Activated CD4-positive, CD25-positive, alpha-beta regulatory T cell treated with anti-CD3 and anti-CD28 coated beads, Interleukin-2, amount 50 U/mL, for 72 hours (primary cell): ENCODE data around the gene SEMA5B.

Source experiments
- DNase-seq: peaks from one replicate; pipeline ENCODE4 v3.0.0; 2021

The SEMA5B gene

DNA sequence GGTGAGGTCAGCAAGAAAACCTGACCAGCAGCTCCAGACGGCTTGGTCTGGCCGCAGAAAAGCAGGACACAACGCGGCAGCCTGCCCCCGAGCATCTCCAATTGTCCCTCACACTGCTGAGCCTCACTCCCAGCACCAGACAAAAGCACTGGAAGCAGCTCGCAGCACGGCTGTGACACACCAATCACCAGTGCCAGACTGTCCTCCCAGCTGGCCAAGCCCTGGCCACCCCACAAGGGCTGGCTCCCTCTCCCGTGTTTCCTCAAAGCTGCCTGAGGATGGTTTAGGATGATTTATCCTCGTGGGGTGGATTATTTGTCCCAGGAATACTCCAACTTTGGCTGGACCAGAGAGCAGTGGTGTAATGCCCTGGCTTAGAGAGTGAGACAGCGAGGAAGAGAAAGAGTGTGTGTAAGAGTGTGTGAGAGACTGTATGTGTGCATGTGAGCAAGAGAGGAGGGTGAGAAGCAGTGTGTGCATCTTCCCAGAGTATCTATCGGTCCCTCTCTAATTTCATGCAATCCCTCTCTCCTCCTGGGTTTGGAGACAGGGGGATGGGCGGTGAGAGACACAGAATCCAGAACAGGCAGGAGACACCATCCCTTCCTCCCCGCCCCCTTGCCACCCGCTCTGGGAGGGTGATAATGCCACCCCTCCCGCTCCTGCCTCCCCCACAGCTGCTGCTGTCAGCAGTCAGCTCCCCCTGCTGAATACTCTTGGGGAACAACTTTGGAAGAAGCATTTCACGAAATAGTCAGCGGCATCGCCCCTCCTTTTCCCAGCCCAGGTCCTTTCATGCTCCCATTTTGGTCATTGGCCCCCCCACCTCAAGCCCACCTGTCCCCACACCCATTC is 34.2 kb downstream of the SEMA5B start:
- no peak for DNase-seq

DNA sequence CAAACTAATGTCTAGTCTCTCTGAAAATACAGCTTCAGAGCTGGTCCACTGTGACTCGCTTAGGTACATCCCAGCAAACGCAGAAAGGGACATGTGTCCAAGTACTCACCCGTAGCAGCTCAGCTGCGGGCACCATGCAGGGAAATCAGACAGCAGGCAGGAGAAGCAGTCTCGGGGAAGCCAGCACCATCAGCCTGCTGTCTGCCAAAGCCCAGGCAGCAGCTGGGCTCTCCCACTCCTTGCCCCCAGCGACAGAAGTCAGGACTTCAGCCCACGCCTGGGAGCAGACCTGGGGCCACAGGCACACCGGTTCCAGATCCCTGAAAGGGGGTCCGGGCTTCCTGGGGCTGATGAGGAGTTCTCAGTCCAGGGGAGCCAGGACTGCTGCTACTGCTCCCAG is 34.9 kb downstream of the SEMA5B start:
- no peak for DNase-seq

DNA sequence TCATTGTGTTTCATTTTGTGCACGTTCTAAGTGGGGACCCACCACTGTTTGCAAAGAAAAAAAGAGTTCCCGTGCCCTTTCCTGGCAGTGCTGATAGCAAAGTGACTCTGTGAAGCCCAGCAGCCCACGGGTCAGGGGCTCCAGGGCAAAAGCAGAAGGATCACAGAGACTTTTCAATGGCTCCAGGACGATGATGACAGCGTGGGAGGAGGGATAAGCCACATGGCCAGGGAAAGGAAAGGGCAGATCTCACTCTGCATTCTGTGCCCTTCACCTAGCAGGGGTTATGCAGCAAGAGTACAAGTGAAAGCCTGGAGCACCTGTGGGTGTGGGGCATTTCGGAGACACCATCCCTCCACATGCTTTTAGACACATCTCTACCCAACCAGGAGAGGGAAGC is 35.4 kb downstream of the SEMA5B start:
- DNase-seq, result no peak

DNA sequence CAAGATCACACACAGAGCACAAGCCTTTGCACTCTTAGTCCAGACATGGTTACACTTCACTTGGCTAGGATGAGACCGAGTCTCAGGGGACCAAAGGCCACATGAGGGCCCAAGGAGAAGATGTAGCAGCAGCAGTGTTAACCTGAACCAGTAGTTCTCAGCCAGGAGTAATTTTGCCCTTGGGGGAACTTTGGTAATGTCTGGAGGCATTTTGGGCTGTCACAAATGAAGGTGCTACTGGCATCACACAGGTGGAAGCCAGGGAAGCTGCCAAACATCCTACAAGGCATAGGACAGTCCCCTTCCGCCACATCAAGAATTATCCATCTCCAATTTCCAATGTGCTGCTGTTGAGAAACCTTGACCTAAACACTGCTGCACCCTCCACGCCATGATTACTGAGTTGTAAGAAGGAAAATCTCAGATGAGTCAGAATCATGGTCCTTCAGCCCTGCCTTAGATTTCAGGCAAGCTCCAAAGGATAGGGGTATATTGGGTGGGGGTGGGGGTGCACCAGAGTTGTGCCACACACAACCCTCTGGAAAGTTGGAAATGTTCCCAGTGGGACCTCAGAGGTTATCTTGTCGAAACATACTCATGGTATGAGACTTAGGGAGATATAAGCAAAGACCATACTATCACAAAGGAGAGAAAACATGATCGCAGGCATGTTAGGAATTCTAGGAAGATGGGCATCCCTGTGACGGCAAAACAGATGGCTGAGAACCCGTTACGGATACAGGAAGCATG is 36.2 kb downstream of the SEMA5B start:
- no peak for DNase-seq

DNA sequence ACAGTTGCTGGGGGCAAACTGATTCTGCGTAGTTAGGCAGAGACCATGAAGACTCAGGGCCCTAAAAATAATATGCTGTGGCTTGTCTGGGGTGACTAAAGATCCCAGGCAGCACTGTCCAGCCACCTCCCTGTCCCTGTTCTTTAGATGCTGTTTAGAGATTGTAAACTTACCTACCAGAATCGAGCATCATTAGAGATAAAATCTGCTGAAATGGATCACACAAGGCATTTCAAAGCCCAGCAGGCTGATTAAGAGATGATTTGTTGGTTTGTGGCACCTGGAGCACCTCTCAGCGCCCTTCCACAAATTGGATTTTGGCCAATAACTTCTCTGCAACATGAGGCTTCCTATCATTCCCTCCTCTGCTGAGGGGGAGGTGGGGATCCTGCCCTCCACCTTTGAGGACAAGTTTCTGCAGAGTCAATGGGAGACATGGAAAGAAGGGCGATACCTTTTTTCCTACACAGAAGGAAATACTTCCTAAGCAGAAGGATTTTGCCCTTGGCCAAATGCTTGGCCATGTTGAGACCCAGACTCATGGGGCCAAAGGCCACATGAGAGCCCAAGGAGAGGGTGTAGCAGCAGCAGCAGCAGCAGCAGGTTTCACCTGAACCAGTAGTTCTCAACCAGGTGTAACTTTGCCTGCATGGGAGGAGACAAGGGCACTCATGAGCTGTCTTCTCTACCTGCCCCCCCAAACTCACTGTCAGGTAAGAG is 37.5 kb downstream of the SEMA5B start:
- DNase-seq, result no peak

DNA sequence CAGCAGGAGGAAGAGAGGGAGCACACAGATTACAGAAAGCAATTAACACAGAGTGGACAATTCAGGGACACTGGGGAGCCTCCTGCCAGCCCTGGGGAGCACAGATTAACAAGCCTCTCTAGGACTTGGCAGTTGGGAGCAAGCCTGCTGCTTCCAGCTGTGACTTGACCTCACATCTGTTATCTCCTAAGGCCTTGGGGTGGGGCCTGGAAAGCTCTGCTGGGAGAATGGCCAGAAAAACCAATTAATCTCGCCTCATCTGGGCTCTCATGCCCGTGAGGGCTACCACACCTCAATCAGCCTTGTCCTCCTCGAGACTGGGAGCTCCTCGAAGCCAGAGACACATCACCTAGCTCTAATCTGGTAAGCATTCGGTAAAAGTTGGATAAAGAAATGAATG is 39.1 kb downstream of the SEMA5B start:
- no peak for DNase-seq

DNA sequence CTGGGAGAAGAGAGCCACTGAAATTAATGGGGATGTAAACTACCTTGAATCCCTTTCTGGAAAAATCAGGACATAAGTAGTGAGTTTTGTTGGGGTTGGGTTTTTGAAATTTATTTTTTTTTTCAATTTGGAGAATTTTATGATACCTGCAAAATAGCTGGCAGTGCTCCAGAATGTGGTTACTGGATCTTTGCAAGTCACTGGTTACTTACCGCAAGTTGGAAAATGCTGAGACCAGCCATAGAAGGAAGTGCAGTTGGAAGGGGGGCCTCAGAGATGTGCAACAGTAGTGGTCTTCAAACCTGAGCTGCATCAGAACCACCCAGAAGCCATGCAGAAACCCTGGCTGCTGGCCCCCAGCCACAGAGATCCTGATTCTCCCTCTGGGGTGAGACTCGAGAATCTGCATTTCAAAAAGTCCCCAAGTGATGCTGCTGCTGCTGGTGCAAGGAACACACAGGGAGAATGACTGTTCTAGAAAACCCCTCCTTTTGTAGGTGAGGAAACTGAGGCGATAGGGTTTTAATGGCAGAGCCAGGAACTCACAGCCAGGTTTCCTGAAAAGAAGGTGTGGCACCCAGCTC is 39.7 kb downstream of the SEMA5B start:
- no peak for DNase-seq

DNA sequence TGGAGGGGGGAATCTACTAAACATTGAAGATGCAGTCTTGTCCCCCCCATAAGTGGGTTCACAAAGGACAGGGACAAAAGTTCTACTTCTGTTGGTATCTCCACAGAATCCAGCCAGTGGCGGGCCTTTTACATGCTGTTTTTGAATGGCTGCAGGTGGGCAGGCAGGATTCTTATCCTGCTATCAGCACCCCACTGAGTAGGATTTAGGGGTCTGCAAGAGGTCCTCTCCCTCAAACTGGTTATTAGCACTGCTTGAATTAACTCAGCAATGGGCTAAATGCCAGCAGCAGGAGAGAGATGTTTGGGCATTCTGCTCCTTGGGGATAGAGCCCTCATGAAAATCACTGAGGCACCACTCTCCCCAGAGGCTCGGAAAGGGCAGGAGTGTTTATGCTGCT is 40.3 kb downstream of the SEMA5B start:
- DNase-seq, result no peak

DNA sequence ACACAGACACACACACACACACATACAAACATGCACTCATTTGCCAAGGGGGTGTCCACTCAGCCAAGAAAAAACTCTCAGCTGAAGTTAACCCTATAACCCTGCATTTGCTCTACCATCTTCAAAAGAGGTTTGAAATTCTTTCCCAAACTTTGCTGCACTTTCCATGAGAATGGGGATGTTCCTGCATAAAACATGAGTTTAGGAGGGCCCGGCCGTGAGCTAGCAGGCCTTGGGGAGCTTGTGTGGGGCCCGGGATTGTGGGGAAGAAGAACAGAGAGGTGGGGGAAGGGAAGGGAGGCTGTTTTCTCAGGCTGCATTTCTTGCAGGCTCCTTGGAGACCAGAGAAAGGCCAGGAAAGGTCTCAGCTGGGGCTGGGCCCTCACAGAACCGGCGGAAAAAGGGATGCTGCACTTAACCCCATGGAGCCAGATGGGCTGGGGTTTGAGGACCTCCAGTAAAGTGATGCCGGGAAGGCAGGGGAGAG is 40.8 kb downstream of the SEMA5B start:
- no peak for DNase-seq

DNA sequence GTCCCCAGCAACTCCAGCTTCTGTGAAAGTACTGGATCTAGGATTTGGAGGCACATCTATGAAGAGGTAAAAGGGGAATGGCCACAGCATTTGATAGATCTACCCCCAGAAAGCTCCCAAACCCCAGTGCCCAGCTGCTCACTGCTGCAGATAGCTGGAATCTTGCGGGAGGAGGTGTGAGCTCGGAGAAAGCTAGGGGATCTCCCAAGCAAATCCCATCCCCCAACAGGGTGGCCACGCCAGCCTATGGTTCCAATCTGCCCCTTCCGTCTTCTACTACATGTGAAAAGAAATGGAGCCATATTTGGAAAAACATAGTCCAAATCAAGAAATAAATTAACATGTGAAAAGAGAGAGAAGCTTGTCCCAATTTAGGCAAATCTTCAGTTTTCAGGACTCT is 42.0 kb downstream of the SEMA5B start:
- DNase-seq, result no peak

DNA sequence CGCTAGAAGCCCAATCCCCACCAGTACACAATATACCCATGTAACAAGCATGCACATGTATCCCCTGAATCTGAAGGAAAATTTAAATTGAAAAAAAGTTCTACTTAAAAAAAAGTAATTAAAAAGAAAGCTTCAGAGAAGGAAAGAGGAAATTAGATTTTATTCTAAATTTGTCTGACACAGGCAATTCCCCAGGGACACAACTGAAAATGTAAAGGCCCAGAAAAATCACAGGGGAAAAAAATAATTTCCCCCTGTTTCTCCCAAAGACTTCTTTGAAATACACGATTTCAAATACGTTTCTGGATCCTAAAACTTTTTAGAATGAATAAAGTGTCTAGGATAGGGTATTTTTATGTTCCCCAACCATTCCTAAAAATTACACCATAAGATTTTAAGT is 42.9 kb downstream of the SEMA5B start:
- no peak for DNase-seq

DNA sequence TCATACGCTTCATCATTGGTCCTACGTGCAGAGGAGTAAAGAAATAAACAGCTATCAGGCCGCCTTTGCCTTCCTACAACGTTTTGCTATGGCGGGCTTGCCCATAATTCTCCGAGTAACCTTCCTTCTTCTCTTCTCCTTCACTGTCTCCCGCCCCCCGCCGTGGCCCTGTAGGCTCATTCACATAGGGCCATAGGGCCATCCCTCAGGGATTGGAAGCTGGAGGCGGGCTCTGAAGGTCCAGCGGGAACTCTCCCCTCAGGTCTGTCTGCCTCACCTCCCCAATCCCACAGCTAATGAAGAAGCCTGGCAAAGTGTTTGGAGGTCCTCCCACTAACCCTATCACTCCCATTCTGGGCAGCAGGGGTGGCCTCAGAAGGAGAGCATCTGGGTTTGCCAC is 43.6 kb downstream of the SEMA5B start:
- DNase-seq, result no peak

DNA sequence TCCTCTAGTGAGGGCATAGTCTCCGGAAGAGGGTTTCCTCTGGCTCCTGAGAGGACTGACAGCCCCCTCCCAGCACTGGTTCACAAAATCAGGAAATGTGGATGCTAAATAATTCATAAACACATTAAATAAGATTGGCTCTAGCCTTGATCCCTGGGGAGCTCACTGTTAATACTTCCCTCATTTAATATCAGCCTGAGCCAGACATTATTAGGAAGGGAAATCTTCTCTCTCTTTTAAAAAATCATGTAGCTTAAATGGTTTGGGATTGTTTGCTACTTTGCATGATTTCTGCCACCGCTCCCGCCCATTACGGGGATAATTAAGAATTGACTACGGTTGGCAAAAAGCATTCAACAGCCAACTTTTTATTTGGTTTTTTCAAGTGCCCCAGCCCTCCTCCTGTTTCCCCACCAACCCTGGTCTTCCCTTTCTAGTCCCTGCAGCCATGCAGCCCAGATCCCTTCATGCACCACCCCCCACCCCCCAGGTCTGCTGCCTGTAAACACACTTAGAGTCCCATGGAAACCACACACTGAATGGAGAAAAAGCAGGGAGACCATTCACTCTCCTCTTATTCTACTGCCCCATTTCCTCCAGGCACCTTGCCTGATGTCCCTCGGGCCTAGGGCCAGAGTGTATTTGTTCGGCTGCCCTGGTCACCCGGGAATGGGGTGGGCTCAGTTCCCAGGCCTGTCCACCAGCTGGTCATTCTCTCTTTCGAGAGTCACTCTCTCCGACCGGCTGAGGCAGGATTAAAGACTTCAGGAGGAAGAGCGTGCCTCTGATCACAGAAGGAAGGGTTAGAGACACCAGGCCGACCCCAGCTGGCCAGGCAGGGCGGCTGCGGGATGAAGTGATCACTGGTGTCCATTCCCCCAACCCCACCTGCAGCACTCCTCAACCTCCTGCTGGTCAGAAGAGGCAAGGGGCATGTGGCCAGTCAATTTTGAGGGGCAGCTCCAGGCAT is 45.1 kb downstream of the SEMA5B start:
- DNase-seq, result no peak

DNA sequence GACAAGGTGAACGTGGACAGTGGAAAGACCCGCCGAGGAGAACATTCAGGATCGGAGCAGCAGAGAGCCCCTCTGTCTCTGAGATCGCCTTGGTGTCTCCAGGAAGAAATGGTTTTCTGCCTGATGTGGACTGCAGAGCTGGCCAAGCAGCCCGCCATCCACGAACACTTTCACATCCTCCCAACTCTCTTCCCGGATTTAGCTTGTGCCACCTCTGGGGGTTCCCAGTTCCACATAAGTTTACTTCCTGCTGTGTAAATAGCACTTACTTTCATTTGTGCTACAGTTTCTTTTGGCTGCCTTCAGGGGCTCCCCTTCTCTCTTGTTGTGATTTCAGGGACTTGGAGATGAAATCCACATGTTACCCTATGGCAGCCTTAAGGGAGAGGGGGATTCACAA is 48.4 kb downstream of the SEMA5B start:
- DNase-seq, result no peak

DNA sequence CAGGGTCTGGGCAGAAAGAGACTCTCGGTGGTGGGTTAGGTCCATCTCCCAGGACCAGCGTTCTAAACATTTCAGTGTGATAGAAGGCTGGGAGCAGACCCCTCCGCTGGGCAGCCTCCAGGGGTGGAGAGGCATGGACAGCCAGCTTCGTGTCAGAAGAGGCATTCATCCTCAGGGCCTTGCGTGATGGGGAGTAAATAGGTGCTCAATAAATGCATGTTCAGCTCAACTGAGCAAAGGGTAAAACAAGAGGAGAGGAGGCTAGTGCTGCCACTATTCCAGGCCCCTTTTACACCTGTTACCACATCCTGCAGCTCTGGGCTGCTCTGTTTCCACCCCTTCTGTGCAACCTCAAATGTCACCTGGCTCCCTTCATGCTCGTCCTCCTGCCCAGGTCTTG is 49.0 kb downstream of the SEMA5B start:
- DNase-seq, result no peak

DNA sequence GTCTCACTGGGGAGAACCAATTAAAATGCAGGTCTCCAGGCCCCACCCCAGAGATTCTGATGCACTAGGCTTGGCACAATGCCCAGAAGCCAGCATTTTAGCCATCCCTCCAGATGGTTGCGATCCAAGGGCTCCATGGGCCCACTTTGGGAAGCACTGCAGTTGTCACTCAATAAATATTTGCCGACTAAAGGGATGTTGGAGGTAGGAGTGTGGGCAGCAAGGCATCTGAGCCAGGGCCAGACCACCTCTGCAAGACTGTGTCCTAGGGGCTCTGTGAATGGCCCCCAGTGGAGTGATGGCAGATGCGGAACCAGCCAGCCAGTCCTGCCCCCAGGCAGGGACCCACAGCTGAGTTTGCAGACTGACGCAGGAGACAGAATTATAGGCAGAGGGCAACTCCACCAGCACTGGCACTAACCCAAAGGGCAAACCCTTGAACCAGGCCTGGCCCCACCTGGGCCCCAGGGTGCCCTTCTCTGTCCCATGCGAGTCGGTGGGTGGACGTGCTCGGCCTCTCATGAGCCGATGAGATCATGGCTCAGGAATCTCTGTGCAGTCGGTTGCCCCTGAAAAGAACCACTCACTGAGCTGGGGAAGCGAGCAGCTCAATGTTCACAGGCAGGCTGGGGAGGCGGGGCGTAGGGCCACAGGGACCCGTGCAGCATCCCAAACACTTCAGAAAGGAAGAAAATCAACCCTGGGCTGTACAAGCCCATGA is 49.7 kb downstream of the SEMA5B start:
- DNase-seq, result no peak

DNA sequence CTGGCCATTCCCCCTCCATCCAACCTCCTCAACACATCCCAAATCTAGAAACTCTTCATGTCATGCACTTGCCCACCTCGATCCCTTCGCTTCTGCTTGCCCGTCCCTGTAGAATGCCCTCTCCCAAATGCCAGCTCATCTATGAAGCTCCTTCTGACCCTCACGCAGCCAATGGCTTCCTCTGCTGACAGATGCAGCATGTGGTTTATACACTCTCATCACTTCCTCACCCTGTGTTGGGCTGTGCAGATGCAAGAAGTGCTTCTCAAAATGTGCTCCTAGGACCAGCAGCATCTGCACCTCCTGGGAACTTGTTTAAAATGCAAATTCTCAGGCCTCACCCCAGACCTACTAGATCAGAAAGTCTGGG is 51.7 kb downstream of the SEMA5B start:
- no peak for DNase-seq

DNA sequence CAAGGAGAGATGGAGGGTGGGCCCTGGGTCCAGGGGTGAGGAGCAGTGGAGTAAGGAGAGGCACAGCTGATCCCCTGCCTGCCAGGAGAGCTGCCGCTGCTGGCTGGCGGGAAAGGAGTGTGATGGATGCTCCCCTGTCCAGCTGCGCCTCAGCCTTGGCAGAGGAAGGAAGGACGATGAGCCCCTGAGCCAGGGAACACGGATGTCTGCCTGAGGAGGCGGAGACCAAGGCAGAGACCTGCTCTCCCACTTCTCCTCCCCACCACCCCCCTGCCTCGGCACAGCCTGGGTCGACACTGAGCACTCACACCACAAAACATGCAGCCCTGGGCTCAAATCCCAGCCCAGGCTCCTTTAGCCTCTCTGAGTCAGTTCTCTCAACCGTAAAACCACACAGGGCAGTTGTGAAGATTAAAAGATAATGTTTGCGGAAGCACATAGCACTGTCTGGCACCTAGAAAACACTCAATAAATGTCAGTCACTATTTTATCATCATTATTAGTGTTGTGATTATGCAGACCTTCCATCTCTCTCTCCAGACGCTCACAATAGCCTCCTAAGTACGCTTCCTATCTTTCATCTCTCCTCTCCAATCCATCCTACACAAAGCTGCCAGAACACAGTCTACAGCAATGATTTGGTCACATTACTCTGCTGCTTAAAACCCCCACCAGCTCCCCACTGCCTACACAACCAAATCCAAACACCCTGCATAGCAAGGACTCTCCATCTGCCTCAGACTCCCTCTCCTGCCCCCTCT is 52.2 kb downstream of the SEMA5B start:
- DNase-seq, result no peak

DNA sequence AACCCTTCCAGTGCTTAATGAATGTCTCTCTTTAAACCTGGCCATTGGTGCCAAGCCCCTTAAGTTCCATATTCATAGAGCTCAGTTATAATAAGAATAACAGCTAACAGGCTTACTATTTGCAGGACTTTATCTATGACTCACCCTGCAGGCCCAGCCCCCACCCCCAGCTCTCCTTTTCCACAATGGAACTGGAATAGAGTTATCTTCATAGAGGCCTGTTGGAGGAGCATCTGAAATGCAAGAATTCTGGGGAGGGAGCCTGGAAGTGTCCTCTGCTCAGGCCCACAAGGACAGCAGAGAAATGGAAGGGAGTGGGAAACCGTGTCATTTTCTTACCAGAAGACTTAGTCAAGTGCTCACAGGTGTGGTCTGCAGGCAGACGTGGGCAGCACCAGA is 52.8 kb downstream of the SEMA5B start:
- no peak for DNase-seq

DNA sequence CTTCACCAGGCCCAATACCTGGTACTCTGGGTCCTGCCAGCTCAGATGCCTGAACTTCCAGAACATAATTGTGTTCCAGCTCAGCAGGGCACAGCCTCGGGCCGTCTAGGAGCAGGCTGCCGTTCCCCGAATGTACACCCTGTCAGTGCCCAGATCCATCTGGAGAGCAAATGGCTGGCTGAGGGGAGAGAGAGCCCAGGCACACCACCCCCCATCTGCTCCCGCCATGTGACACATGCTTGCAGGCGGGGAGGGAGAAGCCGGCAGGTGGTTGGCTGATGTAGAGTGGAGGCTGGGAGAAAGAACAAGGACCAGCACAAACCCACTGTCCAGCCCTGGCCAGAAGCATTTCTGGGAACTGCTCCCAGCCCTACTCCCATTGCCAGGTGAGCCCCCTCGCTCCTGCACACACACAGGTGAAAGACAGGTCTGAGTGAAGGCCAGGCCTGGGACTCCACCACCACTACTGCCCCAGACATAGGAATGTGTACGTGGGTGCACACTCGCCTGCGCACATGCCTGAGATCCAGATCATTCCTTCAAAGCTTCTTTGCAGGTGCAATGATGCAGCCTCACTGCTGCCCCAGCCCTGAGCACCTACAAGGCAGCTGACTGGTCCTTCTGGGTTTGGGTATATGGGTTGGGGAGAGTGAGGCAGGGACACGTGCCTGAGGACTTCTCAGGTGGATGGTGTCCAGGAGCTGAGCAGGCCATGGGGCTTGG is 53.5 kb downstream of the SEMA5B start:
- no peak for DNase-seq
